Stomach (tissue), 9 donors: Measurements from ENCODE around the gene RSPRY1. TPM values are rescaled to one million over a fixed set of nuclear protein-coding genes. Genes with fewer than 3 reads are reported as not detected.

ENCODE experiments used
- DNase-seq, 2 donors: peaks; one replicate each; pipeline versions ENCODE4 v3.0.0 to v3.0.0-alpha.2; 2013 to 2019
- H3K27ac ChIP-seq, 5 donors: fragments of 200-600 bp in 4 of 5; sonication (generic) in 4 of 5; one replicate each; pipeline ENCODE4 v1.5.1; 2013 to 2019; ENCODE audit warnings: mild to moderate bottlenecking in 1 of 5, moderate library complexity in 1 of 5
- H3K27me3 ChIP-seq, 3 donors: fragments of 200-600 bp; sonication (generic); one replicate each; pipeline ENCODE4 v1.5.1; 2017 to 2019; ENCODE audit warnings: mixed run types in 1 of 3
- H3K36me3 ChIP-seq, 4 donors: fragments of 200-600 bp; sonication (generic); 1 replicate in 3 of 4; 2 replicates in 1 of 4; pipeline ENCODE4 v1.5.1; 2016 to 2019
- H3K4me1 ChIP-seq, 4 donors: fragments of 200-600 bp; sonication (generic); one replicate each; pipeline ENCODE4 v1.5.1; 2016 to 2019
- H3K4me3 ChIP-seq, 4 donors: fragments of 200-600 bp; sonication (generic) in 3 of 4; one replicate each; pipeline ENCODE4 v1.5.1; 2016 to 2019; ENCODE audit warnings: mild to moderate bottlenecking in 1 of 4
- H3K9me3 ChIP-seq, 4 donors: fragments of 200-600 bp; sonication (generic); one replicate each; pipeline ENCODE4 v1.5.1; 2016 to 2019
- EP300 ChIP-seq: sonication (generic); formaldehyde crosslinking; IDR thresholded peaks from one replicate; pipeline ENCODE4 v1.6.1; 2017; ENCODE audit warnings: antibody characterized with exemption
- POLR2A ChIP-seq, 4 donors: fragments of 450-650 bp; IDR thresholded peaks; one replicate each; pipeline ENCODE4 v1.6.1; 2016; ENCODE audit warnings: antibody characterized with exemption in 4 of 4, control low read depth in 2 of 4, mild to moderate bottlenecking in 1 of 4, moderate library complexity in 1 of 4
- POLR2AphosphoS5 ChIP-seq, 3 donors: sonication (generic); formaldehyde crosslinking; IDR thresholded peaks; one replicate each; pipeline ENCODE4 v1.6.1; 2016; ENCODE audit warnings: antibody characterized with exemption in 3 of 3
- WGBS, 5 donors: extraction: QIAGEN DNeasy Blood & Tissue Kit in 3 of 5; methylation state at CpG; one replicate each; pipeline versions ENCODE4 v1.1.5 to v1.1.7; 2013 to 2018; 5-methylcytosine and 5-hydroxymethylcytosine counted together
- intact Hi-C: fragments of 100-400 bp; cut with DNase I; formaldehyde crosslinking; loops from one replicate; pipeline ENCODE4 v1.15.1; 2023; ENCODE audit warnings: low total_unique reads
- polyA plus RNA-seq, 3 donors: library from polyadenylated mRNA; stranded (reverse); fragments of 200-250 nt; gene quantifications; one replicate each; pipeline ENCODE4 v1.2.3, GENCODE V29; 2013
- total RNA-seq, 5 donors: library from RNA; depleted of rRNA; stranded (reverse); fragments of >200 nt; gene quantifications; one replicate each; pipeline versions ENCODE4 v1.1.0 to v1.2.3, GENCODE V29; 2014 to 2016
- TF ChIP-seq, protein P1 (sequence below), 7 experiments: fragments of 450-650 bp in 4 of 7; fragments of 200-600 bp in 3 of 7; sonication (generic) in 3 of 7; IDR thresholded peaks; one replicate each; pipeline ENCODE4 v1.5.1; 2016 to 2019; ENCODE audit warnings: antibody characterized with exemption in 7 of 7, control low read depth in 2 of 7, mild to moderate bottlenecking in 1 of 7
- donor health status: healthy with polysubstance abuse.
- donor health status: Bipolar disorder and iron deficiency.
- donor health status: healthy.

The RSPRY1 gene
- total and polyA plus RNA-seq, 8 donors = 5.5 to 110 (median 13.3) TPM

DNA sequence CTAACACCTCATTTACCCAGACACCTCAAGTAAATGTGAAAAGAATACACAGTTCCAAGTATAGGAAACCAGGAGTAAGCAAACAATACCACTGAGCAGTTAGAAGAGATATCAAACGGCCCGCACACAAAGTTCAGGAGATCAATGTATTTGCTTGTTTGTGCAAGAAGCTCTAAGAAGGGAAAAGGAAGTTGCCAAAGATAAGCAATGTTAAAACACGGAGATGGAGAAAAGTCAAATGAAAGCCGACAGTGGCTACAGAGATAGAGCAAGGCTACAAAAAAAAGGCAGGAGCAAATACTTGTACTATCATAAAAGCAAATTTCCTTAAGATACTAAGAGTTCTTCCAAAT is 29.8 kb upstream of the RSPRY1 start:
- Histone ChIP-seq H3K36me3 (peaks cover 26 to 96% (median 93%) of the 10 kb centered on the region in 4 donors), H3K4me3 (no peak overlapping the region), H3K27ac (no peak overlapping the region), H3K9me3 (no peaks in the 10 kb centered on the region), H3K4me1 (peaks cover 0 to 13% (median 0%) of the 10 kb centered on the region in 4 donors), H3K27me3 (no peaks in the 10 kb centered on the region)
- WGBS, 5 donors = 24 to 48% (median 34%) methylated on average over 4 of the region's 4 CpGs
- DNase-seq = no peak
- TF ChIP-seq POLR2AphosphoS5 (IDR thresholded peaks at IDR 0.05) = no peak
- intact Hi-C loops = no loop called here

DNA sequence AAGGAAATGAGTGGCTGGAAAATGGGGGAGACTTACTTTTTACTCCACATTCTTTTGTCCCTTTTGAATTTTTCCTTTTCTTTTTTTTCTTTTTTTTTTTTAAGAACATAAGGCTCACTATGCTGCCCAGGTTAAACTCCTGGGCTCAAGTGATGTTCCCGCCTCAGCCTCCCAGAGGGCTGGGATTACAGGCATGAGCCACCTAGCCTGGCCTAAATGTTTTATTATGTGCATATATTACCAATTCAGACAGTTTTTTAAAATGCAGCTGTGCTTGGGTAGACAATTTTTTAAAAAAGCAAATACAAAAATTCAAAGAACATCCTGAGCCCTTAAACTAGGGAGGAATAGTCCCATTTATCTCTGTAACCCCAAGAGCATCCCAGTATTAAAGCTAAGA is 28.6 kb upstream of the RSPRY1 start:
- no peaks in the 10 kb centered on the region for H3K27me3 ChIP-seq
- WGBS, 5 donors = 98 to 100% (median 100%) methylated on average over 1 of the region's 1 CpG
- no peaks in the 10 kb centered on the region for H3K9me3 ChIP-seq
- no peak overlapping the region for H3K4me3 ChIP-seq
- H3K4me1 ChIP-seq = peaks cover 0 to 13% (median 0%) of the 10 kb centered on the region in 4 donors
- DNase-seq = no peak
- intact Hi-C loops = no loop called here
- H3K36me3 ChIP-seq = peaks cover 31 to 97% (median 95%) of the 10 kb centered on the region in 4 donors
- no peak overlapping the region for H3K27ac ChIP-seq
- TF ChIP-seq POLR2AphosphoS5 (IDR thresholded peaks at IDR 0.05) = no peak
- TF ChIP-seq EP300 = no peak
- no peak for TF ChIP-seq POLR2A (IDR thresholded peaks at IDR 0.05)
- TF ChIP-seq, protein P1, sequence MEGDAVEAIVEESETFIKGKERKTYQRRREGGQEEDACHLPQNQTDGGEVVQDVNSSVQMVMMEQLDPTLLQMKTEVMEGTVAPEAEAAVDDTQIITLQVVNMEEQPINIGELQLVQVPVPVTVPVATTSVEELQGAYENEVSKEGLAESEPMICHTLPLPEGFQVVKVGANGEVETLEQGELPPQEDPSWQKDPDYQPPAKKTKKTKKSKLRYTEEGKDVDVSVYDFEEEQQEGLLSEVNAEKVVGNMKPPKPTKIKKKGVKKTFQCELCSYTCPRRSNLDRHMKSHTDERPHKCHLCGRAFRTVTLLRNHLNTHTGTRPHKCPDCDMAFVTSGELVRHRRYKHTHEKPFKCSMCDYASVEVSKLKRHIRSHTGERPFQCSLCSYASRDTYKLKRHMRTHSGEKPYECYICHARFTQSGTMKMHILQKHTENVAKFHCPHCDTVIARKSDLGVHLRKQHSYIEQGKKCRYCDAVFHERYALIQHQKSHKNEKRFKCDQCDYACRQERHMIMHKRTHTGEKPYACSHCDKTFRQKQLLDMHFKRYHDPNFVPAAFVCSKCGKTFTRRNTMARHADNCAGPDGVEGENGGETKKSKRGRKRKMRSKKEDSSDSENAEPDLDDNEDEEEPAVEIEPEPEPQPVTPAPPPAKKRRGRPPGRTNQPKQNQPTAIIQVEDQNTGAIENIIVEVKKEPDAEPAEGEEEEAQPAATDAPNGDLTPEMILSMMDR (IDR thresholded peaks at IDR 0.05) = no peak

GRCh38 chr16:57159447-57159846 is 26.7 kb upstream of the RSPRY1 start:
- H3K4me3 ChIP-seq = no peak overlapping the region
- peaks cover 0 to 13% (median 0%) of the 10 kb centered on the region in 4 donors for H3K4me1 ChIP-seq
- no peak overlapping the region for H3K27ac ChIP-seq
- H3K27me3 ChIP-seq = no peaks in the 10 kb centered on the region
- TF ChIP-seq POLR2A (IDR thresholded peaks at IDR 0.05) (no peak), POLR2AphosphoS5 (IDR thresholded peaks at IDR 0.05) (no peak), EP300 (no peak)
- TF ChIP-seq, protein P1 (IDR thresholded peaks at IDR 0.05) = no peak
- intact Hi-C loops = no loop called here
- no peaks in the 10 kb centered on the region for H3K9me3 ChIP-seq
- 83 to 87% (median 84%) methylated on average over 4 of the region's 4 CpGs for WGBS, 5 donors
- H3K36me3 ChIP-seq = peaks cover 28 to 97% (median 95%) of the 10 kb centered on the region in 4 donors
- DNase-seq = no peak

GRCh38 chr16:57163842-57164241 is 22.3 kb upstream of the RSPRY1 start:
- no peaks in the 10 kb centered on the region for H3K27me3 ChIP-seq
- H3K9me3 ChIP-seq = no peaks in the 10 kb centered on the region
- H3K4me1 ChIP-seq = peaks cover 0 to 23% (median 10%) of the 10 kb centered on the region in 4 donors
- H3K4me3 ChIP-seq = no peak overlapping the region
- no peak overlapping the region for H3K27ac ChIP-seq
- DNase-seq = no peak
- peaks cover 49 to 84% (median 83%) of the 10 kb centered on the region in 4 donors for H3K36me3 ChIP-seq
- intact Hi-C loops = loop anchor here (10.0 kb wide), 1 partner anchor 79 kb away; no protein-coding TSS in a partner anchor
- 63 to 93% (median 75%) methylated on average over 1 of the region's 1 CpG for WGBS, 5 donors
- TF ChIP-seq POLR2A (IDR thresholded peaks at IDR 0.05) = no peak

GRCh38 chr16:57165483-57165882 is 20.6 kb upstream of the RSPRY1 start:
- no peak for DNase-seq
- no peak overlapping the region for H3K27ac ChIP-seq
- no peaks in the 10 kb centered on the region for H3K9me3 ChIP-seq
- intact Hi-C loops = loop anchor here (10.0 kb wide), 1 partner anchor 81 kb away; no protein-coding TSS in a partner anchor
- TF ChIP-seq, protein P1 (IDR thresholded peaks at IDR 0.05) = no peak
- no peak for TF ChIP-seq POLR2A (IDR thresholded peaks at IDR 0.05)
- no peak for TF ChIP-seq POLR2AphosphoS5 (IDR thresholded peaks at IDR 0.05)
- no peak for TF ChIP-seq EP300
- peaks cover 52 to 85% (median 84%) of the 10 kb centered on the region in 4 donors for H3K36me3 ChIP-seq
- H3K4me3 ChIP-seq = no peak overlapping the region
- 62 to 85% (median 70%) methylated on average over 5 of the region's 5 CpGs for WGBS, 5 donors
- no peaks in the 10 kb centered on the region for H3K27me3 ChIP-seq
- peaks cover 0 to 23% (median 10%) of the 10 kb centered on the region in 4 donors for H3K4me1 ChIP-seq
